Keratinocyte (primary cell): ENCODE measurements around the gene RNF166. TPM values are rescaled to one million over a fixed set of nuclear protein-coding genes. Genes with fewer than 3 reads are reported as not detected.

ENCODE experiments used
- DNase-seq: peaks from one replicate; pipeline ENCODE4 v3.0.0-alpha.2; 2011; ENCODE audit warnings: low read depth, missing footprints, low spot score
- FAIRE-seq: peaks from 2 replicates; lab custom pipeline; 2011; peaks lifted over from hg19 to GRCh38; lab: Jason Lieb, UNC
- H2AFZ ChIP-seq: 2 replicates; pipeline ENCODE4 v1.6.0; 2012; ENCODE audit warnings: low read length, control low read depth, inconsistent platforms; ENCODE audit not compliant: control insufficient read depth
- H3K27ac ChIP-seq: 2 replicates; pipeline ENCODE4 v1.5.1; 2011; ENCODE audit warnings: low read length; ENCODE audit not compliant: control insufficient read depth, insufficient read depth
- H3K27me3 ChIP-seq: 3 replicates; pipeline ENCODE4 v1.6.0; 2011; ENCODE audit warnings: low read length; ENCODE audit not compliant: control insufficient read depth, insufficient read depth; ENCODE audit errors: extremely low read depth
- H3K36me3 ChIP-seq, 2 experiments: 2 replicates in 1 of 2; 3 replicates in 1 of 2; pipeline ENCODE4 v1.5.1; 2011; ENCODE audit warnings: low read length in 2 of 2, mild to moderate bottlenecking in 1 of 2; ENCODE audit not compliant: control insufficient read depth in 2 of 2, insufficient read depth in 2 of 2; ENCODE audit errors: extremely low read depth in 1 of 2
- H3K4me1 ChIP-seq: 3 replicates; pipeline ENCODE4 v1.5.1; 2011; ENCODE audit warnings: low read length; ENCODE audit not compliant: control insufficient read depth, insufficient read depth; ENCODE audit errors: extremely low read depth
- H3K4me2 ChIP-seq: 3 replicates; pipeline ENCODE4 v1.6.0; 2011; ENCODE audit warnings: low read depth, low read length; ENCODE audit not compliant: control insufficient read depth, insufficient read depth; ENCODE audit errors: extremely low read depth
- H3K4me3 ChIP-seq, 3 experiments: fragments of 200-600 bp in 1 of 3; sonication (generic) in 1 of 3; 2 replicates in 2 of 3; 3 replicates in 1 of 3; pipeline ENCODE4 v1.5.1; 2011 to 2016; ENCODE audit warnings: low read length in 3 of 3, mild to moderate bottlenecking in 3 of 3, control low read depth in 2 of 3, inconsistent platforms in 1 of 3, low read depth in 1 of 3, mixed read lengths in 1 of 3, mixed run types in 1 of 3, moderate library complexity in 1 of 3; ENCODE audit not compliant: control insufficient read depth in 2 of 3, insufficient read depth in 2 of 3; ENCODE audit errors: extremely low read depth in 1 of 3
- H3K79me2 ChIP-seq: 2 replicates; pipeline ENCODE4 v1.6.0; 2012; ENCODE audit warnings: low read length; ENCODE audit not compliant: control insufficient read depth, insufficient read depth
- H3K9ac ChIP-seq: 3 replicates; pipeline ENCODE4 v1.6.0; 2011; ENCODE audit warnings: low read length; ENCODE audit not compliant: control insufficient read depth, insufficient read depth; ENCODE audit errors: extremely low read depth
- H3K9me1 ChIP-seq: 3 replicates; pipeline ENCODE4 v1.6.0; 2011; ENCODE audit warnings: low read length; ENCODE audit not compliant: control insufficient read depth, insufficient read depth; ENCODE audit errors: extremely low read depth
- H3K9me3 ChIP-seq: 2 replicates; pipeline ENCODE4 v1.5.1; 2012; ENCODE audit warnings: low read depth, low read length; ENCODE audit not compliant: control insufficient read depth
- H4K20me1 ChIP-seq: 3 replicates; pipeline ENCODE4 v1.6.0; 2011; ENCODE audit warnings: low read length; ENCODE audit not compliant: control insufficient read depth, insufficient read depth; ENCODE audit errors: extremely low read depth
- CTCF ChIP-seq, 3 experiments: IDR thresholded peaks in 1 of 3; conservative IDR thresholded peaks in 1 of 3; optimal IDR thresholded peaks in 1 of 3; 2 replicates in 2 of 3; 3 replicates in 1 of 3; pipeline versions ENCODE3 to v1.5.1; 2011; ENCODE audit warnings: low read length in 3 of 3, mild to moderate bottlenecking in 3 of 3, moderate library complexity in 2 of 3, control low read depth in 1 of 3, inconsistent platforms in 1 of 3; ENCODE audit not compliant: insufficient read depth in 2 of 3; ENCODE audit errors: extremely low read depth in 1 of 3
- EZH2 ChIP-seq: IDR thresholded peaks from one replicate; pipeline ENCODE4 v1.6.1; 2012; ENCODE audit warnings: inconsistent platforms, mild to moderate bottlenecking, low read length, moderate library complexity
- dilution Hi-C: fragments of 300-500 bp; cut with MboI; formaldehyde crosslinking; loops from one replicate; pipeline ENCODE4 v1.7.0; 2020; ENCODE audit warnings: low sequenced_read_pairs; ENCODE audit not compliant: extremely low pct_ligation_motif_present
- polyA plus RNA-seq, 5 experiments: library from polyadenylated mRNA; depleted of rRNA in 3 of 5; stranded (reverse) in 3 of 5; stranded (forward) in 1 of 5; unstranded in 1 of 5; fragments of >200 nt; gene quantifications; 1 replicate in 1 of 5; 2 replicates in 3 of 5; 3 replicates in 1 of 5; pipeline versions ENCODE4 v1.2.1 to v1.2.3, GENCODE V29; 2011 to 2012; ENCODE audit warnings: missing spikeins in 2 of 5, low read depth in 1 of 5, low replicate concordance in 1 of 5

RNF166 gene
- polyA plus RNA-seq, 1 donor (not counting 4 experiments of a cell fraction or from before 2014, with no cell fraction given) = 3.4 TPM

GRCh38 chr16:88705076-88705684 is 1.0 kb downstream of the RNF166 start:
- H4K20me1 ChIP-seq = no peaks in the 10 kb centered on the region
- peaks cover 2 to 3% of the 10 kb centered on the region in 2 experiments for H3K36me3 ChIP-seq
- peak overlapping the region; percentile 85 for H3K9ac ChIP-seq
- DNase-seq = no peak
- H3K9me3 ChIP-seq = no peaks in the 10 kb centered on the region
- FAIRE-seq = no peak
- TF ChIP-seq EZH2 (no peak), CTCF (optimal IDR thresholded peaks at IDR 0.05 in 1 of 3, IDR thresholded peaks at IDR 0.05 in 1 of 3, conservative IDR thresholded peaks at IDR 0.05 in 1 of 3; ENCODE audit: extremely low read depth in 1 of 3, insufficient read depth in 2 of 3, low read length in 3 of 3) (no peak)
- peaks cover 9% of the 10 kb centered on the region for H3K4me1 ChIP-seq
- peak overlapping the region; percentile 75 to 92 (median 75) for H3K4me3 ChIP-seq
- H3K4me2 ChIP-seq = peak overlapping the region; percentile 91
- no peak overlapping the region for H3K27ac ChIP-seq
- peaks cover 21% of the 10 kb centered on the region for H3K79me2 ChIP-seq
- no peak overlapping the region for H2AFZ ChIP-seq
- no peaks in the 10 kb centered on the region for H3K27me3 ChIP-seq
- dilution Hi-C loops = no loop called here
- no peaks in the 10 kb centered on the region for H3K9me1 ChIP-seq

- H3K27ac ChIP-seq = no peak overlapping the region
- TF ChIP-seq CTCF (optimal IDR thresholded peaks at IDR 0.05 in 1 of 3, IDR thresholded peaks at IDR 0.05 in 1 of 3, conservative IDR thresholded peaks at IDR 0.05 in 1 of 3; ENCODE audit: extremely low read depth in 1 of 3, insufficient read depth in 2 of 3, low read length in 3 of 3) (no peak), EZH2 (no peak)
- peaks cover 0 to 2% of the 10 kb centered on the region in 2 experiments for H3K36me3 ChIP-seq
- dilution Hi-C loops = no loop called here
- peaks cover 13% of the 10 kb centered on the region for H3K79me2 ChIP-seq
- H2AFZ ChIP-seq = no peak overlapping the region
- no peaks in the 10 kb centered on the region for H3K9me3 ChIP-seq
- no peaks in the 10 kb centered on the region for H4K20me1 ChIP-seq
- FAIRE-seq (no peak), DNase-seq (no peak)
- no peak overlapping the region for H3K4me2 ChIP-seq
- no peaks in the 10 kb centered on the region for H3K9me1 ChIP-seq
- no peak overlapping the region for H3K4me3 ChIP-seq
- peaks cover 9% of the 10 kb centered on the region for H3K4me1 ChIP-seq
- no peaks in the 10 kb centered on the region for H3K27me3 ChIP-seq
- no peak overlapping the region for H3K9ac ChIP-seq
Measured at GRCh38 chr16:88703486-88704309, 2.5 kb downstream of the RNF166 start.
